Hepatocyte (in vitro differentiated cells): ENCODE measurements around the gene APBA1. TPM values are rescaled to one million over a fixed set of nuclear protein-coding genes. Genes with fewer than 3 reads are reported as not detected.

Experiments
- DNase-seq: peaks from one replicate; pipeline ENCODE4 v3.0.0-alpha.2; 2016; ENCODE audit warnings: low spot score
- H2AFZ ChIP-seq: fragments of 200-600 bp; sonication (generic); 2 replicates; pipeline ENCODE4 v1.6.0; 2016; ENCODE audit warnings: antibody characterized with exemption, mild to moderate bottlenecking
- H3K27ac ChIP-seq: fragments of 200-600 bp; sonication (generic); 2 replicates; pipeline ENCODE4 v1.5.1; 2016; ENCODE audit warnings: mild to moderate bottlenecking
- H3K27me3 ChIP-seq: fragments of 200-600 bp; sonication (generic); 2 replicates; pipeline ENCODE4 v1.6.1; 2016
- H3K36me3 ChIP-seq: fragments of 200-600 bp; sonication (generic); replicated peaks from 2 replicates; pipeline ENCODE4 v1.5.1; 2016; ENCODE audit warnings: low read depth; ENCODE audit not compliant: insufficient read depth
- H3K4me1 ChIP-seq: fragments of 200-600 bp; sonication (generic); 2 replicates; pipeline ENCODE4 v1.5.1; 2016; ENCODE audit warnings: mild to moderate bottlenecking, moderate library complexity; ENCODE audit not compliant: insufficient read depth
- H3K4me2 ChIP-seq: fragments of 200-600 bp; sonication (generic); 2 replicates; pipeline ENCODE4 v1.6.0; 2016
- H3K4me3 ChIP-seq: fragments of 200-600 bp; sonication (generic); 2 replicates; pipeline ENCODE4 v1.5.1; 2016; ENCODE audit warnings: mild to moderate bottlenecking
- H3K79me2 ChIP-seq: fragments of 200-600 bp; sonication (generic); 2 replicates; pipeline ENCODE4 v1.6.0; 2017; ENCODE audit warnings: mild to moderate bottlenecking
- H3K9me2 ChIP-seq: fragments of 200-600 bp; sonication (generic); replicated peaks from 2 replicates; pipeline ENCODE4 v1.6.0; 2017; ENCODE audit warnings: mild to moderate bottlenecking; ENCODE audit not compliant: insufficient read depth
- H3K9me3 ChIP-seq: fragments of 200-600 bp; sonication (generic); 2 replicates; pipeline ENCODE4 v1.5.1; 2016; ENCODE audit warnings: low read depth, mild to moderate bottlenecking
- H4K20me1 ChIP-seq: fragments of 200-600 bp; sonication (generic); 2 replicates; pipeline ENCODE4 v1.6.0; 2016; ENCODE audit warnings: mild to moderate bottlenecking; ENCODE audit not compliant: insufficient read depth, poor library complexity, severe bottlenecking
- CTCF ChIP-seq: fragments of 200-600 bp; sonication (generic); IDR thresholded peaks from 2 replicates; pipeline ENCODE4 v1.5.1; 2016; ENCODE audit warnings: antibody characterized with exemption, mild to moderate bottlenecking; ENCODE audit not compliant: poor library complexity
- EZH2 ChIP-seq: fragments of 200-600 bp; sonication (generic); IDR thresholded peaks from 2 replicates; pipeline ENCODE4 v1.6.1; 2016; ENCODE audit warnings: antibody characterized with exemption, mild to moderate bottlenecking, borderline replicate concordance
- EZH2phosphoT487 ChIP-seq: fragments of 200-600 bp; sonication (generic); IDR thresholded peaks from one replicate; pipeline ENCODE4 v1.6.1; 2018; ENCODE audit warnings: antibody characterized with exemption, mild to moderate bottlenecking, low read depth, moderate library complexity; ENCODE audit not compliant: unreplicated experiment, severe bottlenecking
- WGBS: methylation state at CpG from one replicate; pipeline ENCODE4 v1.1.6; 2016; ENCODE audit warnings: low lambda C conversion rate; ENCODE audit errors: missing lambda C conversion rate; 5-methylcytosine and 5-hydroxymethylcytosine counted together
- polyA plus RNA-seq: library from polyadenylated mRNA; unstranded; fragments of >200 nt; fragmentation: Nextera tagmentation; extraction: Ambion mirVana; gene quantifications from 2 replicates; pipeline ENCODE4 v1.2.1, GENCODE V29; 2016
- total RNA-seq: library from RNA; depleted of rRNA; stranded (reverse); fragments of >200 nt; gene quantifications from 2 replicates; pipeline ENCODE4 v1.2.3, GENCODE V29; 2014

The APBA1 gene
- total and polyA plus RNA-seq, 2 experiments from 2014 or later = 1.5 to 12.0 TPM

GRCh38 chr9:69559126-69559525, 113.0 kb downstream of the APBA1 start:
- DNase-seq = no peak
- TF ChIP-seq EZH2 = no peak
- no peak for TF ChIP-seq EZH2phosphoT487
- no peak for TF ChIP-seq CTCF
- H3K9me2 ChIP-seq = no peaks in the 10 kb centered on the region

GRCh38 chr9:69556707-69557106, 115.5 kb downstream of the APBA1 start:
- 90% methylated on average over 4 of the region's 4 CpGs for WGBS
- H3K9me2 ChIP-seq = no peaks in the 10 kb centered on the region
- H3K4me1 ChIP-seq = no peaks in the 10 kb centered on the region
- H3K4me2 ChIP-seq = no peak overlapping the region
- no peak overlapping the region for H3K27ac ChIP-seq
- no peak for DNase-seq
- TF ChIP-seq CTCF = no peak
- TF ChIP-seq EZH2phosphoT487 = no peak
- TF ChIP-seq EZH2 = no peak
- no peaks in the 10 kb centered on the region for H3K79me2 ChIP-seq
- H4K20me1 ChIP-seq = no peaks in the 10 kb centered on the region
- H3K27me3 ChIP-seq = peaks cover 3% of the 10 kb centered on the region
- H3K36me3 ChIP-seq = no peaks in the 10 kb centered on the region
- H2AFZ ChIP-seq = no peak overlapping the region
- H3K9me3 ChIP-seq = no peaks in the 10 kb centered on the region
- no peak overlapping the region for H3K4me3 ChIP-seq

More at GRCh38 chr9:69559126-69559525, 113.0 kb downstream of the APBA1 start:
- no peaks in the 10 kb centered on the region for H3K9me3 ChIP-seq
- peaks cover 3% of the 10 kb centered on the region for H3K27me3 ChIP-seq
- no peak overlapping the region for H3K27ac ChIP-seq
- no peaks in the 10 kb centered on the region for H3K4me1 ChIP-seq
- H2AFZ ChIP-seq = no peak overlapping the region
- H3K4me2 ChIP-seq = no peak overlapping the region
- H3K4me3 ChIP-seq = no peak overlapping the region
- H3K79me2 ChIP-seq = no peaks in the 10 kb centered on the region
- no peaks in the 10 kb centered on the region for H3K36me3 ChIP-seq
- H4K20me1 ChIP-seq = no peaks in the 10 kb centered on the region

GRCh38 chr9:69555802-69556201, 116.4 kb downstream of the APBA1 start:
- TF ChIP-seq EZH2 (no peak), CTCF (no peak), EZH2phosphoT487 (no peak)
- Histone ChIP-seq H3K27me3 (peaks cover 3% of the 10 kb centered on the region), H3K79me2 (no peaks in the 10 kb centered on the region), H3K9me3 (no peaks in the 10 kb centered on the region), H2AFZ (no peak overlapping the region), H3K4me2 (no peak overlapping the region), H3K36me3 (no peaks in the 10 kb centered on the region), H3K4me3 (no peak overlapping the region), H3K27ac (no peak overlapping the region), H3K4me1 (no peaks in the 10 kb centered on the region), H4K20me1 (no peaks in the 10 kb centered on the region), H3K9me2 (no peaks in the 10 kb centered on the region)
- DNase-seq = no peak

GRCh38 chr9:69554945-69555344, 117.2 kb downstream of the APBA1 start:
- no peak for TF ChIP-seq CTCF
- no peak for TF ChIP-seq EZH2phosphoT487
- no peak for TF ChIP-seq EZH2
- H3K36me3 ChIP-seq = no peaks in the 10 kb centered on the region
- WGBS = 58% methylated on average over 6 of the region's 6 CpGs
- no peak overlapping the region for H3K4me2 ChIP-seq
- H3K9me3 ChIP-seq = no peaks in the 10 kb centered on the region
- H3K4me1 ChIP-seq = no peaks in the 10 kb centered on the region
- H3K9me2 ChIP-seq = no peaks in the 10 kb centered on the region
- H3K27ac ChIP-seq = no peak overlapping the region
- peak; percentile 40 for DNase-seq
- H3K79me2 ChIP-seq = no peaks in the 10 kb centered on the region
- peaks cover 3% of the 10 kb centered on the region for H3K27me3 ChIP-seq
- H2AFZ ChIP-seq = no peak overlapping the region
- H3K4me3 ChIP-seq = no peak overlapping the region
- no peaks in the 10 kb centered on the region for H4K20me1 ChIP-seq
